Measurements from ENCODE around the gene CEP164. TPM values are rescaled to one million over a fixed set of nuclear protein-coding genes. Genes with fewer than 3 reads are reported as not detected.
"Not testable (repeated sequence)": the region's sequence is repeated elsewhere in the genome, so short reads cannot be mapped to it uniquely, and the experiment has no call there.

CEP164 gene
- total and polyA plus RNA-seq, 2 experiments from 2014 or later: 13.9 to 23.8 TPM

DNA sequence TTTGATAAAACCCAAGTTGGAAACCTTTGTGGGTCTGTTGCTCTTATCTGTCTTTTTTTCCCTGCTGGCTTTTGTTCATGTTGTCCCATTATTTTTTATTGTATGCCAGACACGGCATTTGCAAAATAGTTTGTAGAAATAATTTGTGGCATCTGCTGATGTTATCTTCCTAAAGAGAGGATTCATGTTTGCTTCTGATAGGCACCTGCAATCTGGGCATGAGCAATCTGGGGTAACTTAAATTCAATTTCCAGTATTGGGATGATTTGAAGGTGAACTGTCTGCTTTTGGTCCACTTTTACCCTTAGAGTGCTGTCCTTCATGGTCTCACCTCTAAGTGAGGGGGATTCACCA is 126.9 kb downstream of the CEP164 start:
- Histone ChIP-seq H4K20me1 (replicated peaks; ENCODE audit: insufficient read depth) (no peaks in the 10 kb centered on the region), H3K36me3 (ENCODE audit: insufficient read depth) (no peaks in the 10 kb centered on the region), H3F3A (replicated peaks; ENCODE audit: low read depth) (no peaks in the 10 kb centered on the region), H3K27ac (ENCODE audit: low read depth) (no peak overlapping the region), H3K9me2 (ENCODE audit: insufficient read depth) (no peaks in the 10 kb centered on the region), H2AFZ (no peak overlapping the region), H3K4me2 (no peak overlapping the region), H3K79me2 (replicated peaks; ENCODE audit: insufficient read depth) (no peaks in the 10 kb centered on the region), H3K27me3 (ENCODE audit: insufficient read depth) (no peaks in the 10 kb centered on the region), H3K4me1 (ENCODE audit: insufficient read depth) (no peaks in the 10 kb centered on the region), H3K4me3 (no peak overlapping the region)
- TF ChIP-seq, protein P1, sequence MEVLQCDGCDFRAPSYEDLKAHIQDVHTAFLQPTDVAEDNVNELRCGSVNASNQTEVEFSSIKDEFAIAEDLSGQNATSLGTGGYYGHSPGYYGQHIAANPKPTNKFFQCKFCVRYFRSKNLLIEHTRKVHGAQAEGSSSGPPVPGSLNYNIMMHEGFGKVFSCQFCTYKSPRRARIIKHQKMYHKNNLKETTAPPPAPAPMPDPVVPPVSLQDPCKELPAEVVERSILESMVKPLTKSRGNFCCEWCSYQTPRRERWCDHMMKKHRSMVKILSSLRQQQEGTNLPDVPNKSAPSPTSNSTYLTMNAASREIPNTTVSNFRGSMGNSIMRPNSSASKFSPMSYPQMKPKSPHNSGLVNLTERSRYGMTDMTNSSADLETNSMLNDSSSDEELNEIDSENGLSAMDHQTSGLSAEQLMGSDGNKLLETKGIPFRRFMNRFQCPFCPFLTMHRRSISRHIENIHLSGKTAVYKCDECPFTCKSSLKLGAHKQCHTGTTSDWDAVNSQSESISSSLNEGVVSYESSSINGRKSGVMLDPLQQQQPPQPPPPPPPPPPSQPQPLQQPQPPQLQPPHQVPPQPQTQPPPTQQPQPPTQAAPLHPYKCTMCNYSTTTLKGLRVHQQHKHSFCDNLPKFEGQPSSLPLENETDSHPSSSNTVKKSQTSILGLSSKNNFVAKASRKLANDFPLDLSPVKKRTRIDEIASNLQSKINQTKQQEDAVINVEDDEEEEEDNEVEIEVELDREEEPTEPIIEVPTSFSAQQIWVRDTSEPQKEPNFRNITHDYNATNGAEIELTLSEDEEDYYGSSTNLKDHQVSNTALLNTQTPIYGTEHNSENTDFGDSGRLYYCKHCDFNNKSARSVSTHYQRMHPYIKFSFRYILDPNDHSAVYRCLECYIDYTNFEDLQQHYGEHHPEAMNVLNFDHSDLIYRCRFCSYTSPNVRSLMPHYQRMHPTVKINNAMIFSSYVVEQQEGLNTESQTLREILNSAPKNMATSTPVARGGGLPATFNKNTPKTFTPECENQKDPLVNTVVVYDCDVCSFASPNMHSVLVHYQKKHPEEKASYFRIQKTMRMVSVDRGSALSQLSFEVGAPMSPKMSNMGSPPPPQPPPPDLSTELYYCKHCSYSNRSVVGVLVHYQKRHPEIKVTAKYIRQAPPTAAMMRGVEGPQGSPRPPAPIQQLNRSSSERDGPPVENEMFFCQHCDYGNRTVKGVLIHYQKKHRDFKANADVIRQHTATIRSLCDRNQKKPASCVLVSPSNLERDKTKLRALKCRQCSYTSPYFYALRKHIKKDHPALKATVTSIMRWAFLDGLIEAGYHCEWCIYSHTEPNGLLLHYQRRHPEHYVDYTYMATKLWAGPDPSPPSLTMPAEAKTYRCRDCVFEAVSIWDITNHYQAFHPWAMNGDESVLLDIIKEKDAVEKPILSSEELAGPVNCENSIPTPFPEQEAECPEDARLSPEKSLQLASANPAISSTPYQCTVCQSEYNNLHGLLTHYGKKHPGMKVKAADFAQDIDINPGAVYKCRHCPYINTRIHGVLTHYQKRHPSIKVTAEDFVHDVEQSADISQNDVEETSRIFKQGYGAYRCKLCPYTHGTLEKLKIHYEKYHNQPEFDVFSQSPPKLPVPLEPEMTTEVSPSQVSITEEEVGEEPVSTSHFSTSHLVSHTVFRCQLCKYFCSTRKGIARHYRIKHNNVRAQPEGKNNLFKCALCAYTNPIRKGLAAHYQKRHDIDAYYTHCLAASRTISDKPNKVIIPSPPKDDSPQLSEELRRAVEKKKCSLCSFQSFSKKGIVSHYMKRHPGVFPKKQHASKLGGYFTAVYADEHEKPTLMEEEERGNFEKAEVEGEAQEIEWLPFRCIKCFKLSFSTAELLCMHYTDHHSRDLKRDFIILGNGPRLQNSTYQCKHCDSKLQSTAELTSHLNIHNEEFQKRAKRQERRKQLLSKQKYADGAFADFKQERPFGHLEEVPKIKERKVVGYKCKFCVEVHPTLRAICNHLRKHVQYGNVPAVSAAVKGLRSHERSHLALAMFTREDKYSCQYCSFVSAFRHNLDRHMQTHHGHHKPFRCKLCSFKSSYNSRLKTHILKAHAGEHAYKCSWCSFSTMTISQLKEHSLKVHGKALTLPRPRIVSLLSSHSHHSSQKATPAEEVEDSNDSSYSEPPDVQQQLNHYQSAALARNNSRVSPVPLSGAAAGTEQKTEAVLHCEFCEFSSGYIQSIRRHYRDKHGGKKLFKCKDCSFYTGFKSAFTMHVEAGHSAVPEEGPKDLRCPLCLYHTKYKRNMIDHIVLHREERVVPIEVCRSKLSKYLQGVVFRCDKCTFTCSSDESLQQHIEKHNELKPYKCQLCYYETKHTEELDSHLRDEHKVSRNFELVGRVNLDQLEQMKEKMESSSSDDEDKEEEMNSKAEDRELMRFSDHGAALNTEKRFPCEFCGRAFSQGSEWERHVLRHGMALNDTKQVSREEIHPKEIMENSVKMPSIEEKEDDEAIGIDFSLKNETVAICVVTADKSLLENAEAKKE (CRISPR knock-in tag; IDR thresholded peaks at IDR 0.05): no peak
- no peak for TF ChIP-seq CREB1 (CRISPR knock-in tag; IDR thresholded peaks at IDR 0.05; ENCODE audit: low read depth)
- TF ChIP-seq STAT1 (IDR thresholded peaks at IDR 0.05; ENCODE audit: unreplicated experiment): no peak
- H3K36me3 Mint-ChIP-seq (ENCODE audit: low read depth): no peaks in the 10 kb centered on the region
- peaks cover 5% of the 10 kb centered on the region for H3K27me3 Mint-ChIP-seq (ENCODE audit: insufficient read depth, low read depth, poor library complexity)
- no peak for DNase-seq (ENCODE audit: low spot score)
- H3K4me1 Mint-ChIP-seq: no peaks in the 10 kb centered on the region; the same call in 2 of the 3 replicates
- no peak for ATAC-seq
- peaks cover 6% of the 10 kb centered on the region for H3K9me3 Mint-ChIP-seq
- no peak overlapping the region for H3K4me3 Mint-ChIP-seq
- H3K27ac Mint-ChIP-seq: no peak overlapping the region

DNA sequence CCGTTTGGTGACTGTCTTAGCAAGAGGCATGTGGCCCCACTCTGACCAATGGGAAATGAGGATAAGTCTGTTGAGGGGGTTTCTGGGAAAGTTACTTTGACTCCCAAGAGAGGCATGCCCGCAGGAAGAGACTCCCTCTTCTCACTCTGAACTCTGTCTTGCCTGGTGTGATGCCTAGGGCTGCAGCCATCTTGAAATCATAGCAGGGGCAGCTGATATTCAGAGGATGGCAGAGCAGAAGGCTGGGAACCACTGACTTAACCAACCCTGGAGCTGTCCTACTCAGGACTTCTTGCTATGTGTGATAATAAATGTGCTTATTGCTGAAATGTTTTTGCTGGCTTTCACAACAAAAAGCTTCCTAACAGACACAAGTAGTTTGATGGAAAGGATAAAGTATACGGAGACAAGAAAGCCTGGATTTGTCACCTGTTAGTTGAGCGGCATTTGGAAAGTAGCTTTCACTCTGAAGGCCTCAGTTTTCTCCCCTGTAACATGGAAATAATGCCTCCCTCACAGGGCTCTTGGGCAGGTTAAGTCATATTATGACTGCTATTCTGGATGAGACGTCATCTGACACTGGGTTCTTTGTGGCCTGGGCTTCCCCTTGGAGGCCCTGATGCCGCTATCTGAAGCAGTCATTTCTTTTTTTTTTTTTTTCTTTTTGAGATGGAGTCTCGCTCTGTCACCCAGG is 128.5 kb downstream of the CEP164 start:
- TF ChIP-seq JUNB (IDR thresholded peaks at IDR 0.05; ENCODE audit: unreplicated experiment): no peak
- TF ChIP-seq, protein P2, sequence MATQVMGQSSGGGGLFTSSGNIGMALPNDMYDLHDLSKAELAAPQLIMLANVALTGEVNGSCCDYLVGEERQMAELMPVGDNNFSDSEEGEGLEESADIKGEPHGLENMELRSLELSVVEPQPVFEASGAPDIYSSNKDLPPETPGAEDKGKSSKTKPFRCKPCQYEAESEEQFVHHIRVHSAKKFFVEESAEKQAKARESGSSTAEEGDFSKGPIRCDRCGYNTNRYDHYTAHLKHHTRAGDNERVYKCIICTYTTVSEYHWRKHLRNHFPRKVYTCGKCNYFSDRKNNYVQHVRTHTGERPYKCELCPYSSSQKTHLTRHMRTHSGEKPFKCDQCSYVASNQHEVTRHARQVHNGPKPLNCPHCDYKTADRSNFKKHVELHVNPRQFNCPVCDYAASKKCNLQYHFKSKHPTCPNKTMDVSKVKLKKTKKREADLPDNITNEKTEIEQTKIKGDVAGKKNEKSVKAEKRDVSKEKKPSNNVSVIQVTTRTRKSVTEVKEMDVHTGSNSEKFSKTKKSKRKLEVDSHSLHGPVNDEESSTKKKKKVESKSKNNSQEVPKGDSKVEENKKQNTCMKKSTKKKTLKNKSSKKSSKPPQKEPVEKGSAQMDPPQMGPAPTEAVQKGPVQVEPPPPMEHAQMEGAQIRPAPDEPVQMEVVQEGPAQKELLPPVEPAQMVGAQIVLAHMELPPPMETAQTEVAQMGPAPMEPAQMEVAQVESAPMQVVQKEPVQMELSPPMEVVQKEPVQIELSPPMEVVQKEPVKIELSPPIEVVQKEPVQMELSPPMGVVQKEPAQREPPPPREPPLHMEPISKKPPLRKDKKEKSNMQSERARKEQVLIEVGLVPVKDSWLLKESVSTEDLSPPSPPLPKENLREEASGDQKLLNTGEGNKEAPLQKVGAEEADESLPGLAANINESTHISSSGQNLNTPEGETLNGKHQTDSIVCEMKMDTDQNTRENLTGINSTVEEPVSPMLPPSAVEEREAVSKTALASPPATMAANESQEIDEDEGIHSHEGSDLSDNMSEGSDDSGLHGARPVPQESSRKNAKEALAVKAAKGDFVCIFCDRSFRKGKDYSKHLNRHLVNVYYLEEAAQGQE (IDR thresholded peaks at IDR 0.05; ENCODE audit: unreplicated experiment): no peak
- no peak for TF ChIP-seq CREB1 (CRISPR knock-in tag; IDR thresholded peaks at IDR 0.05; ENCODE audit: low read depth)
- no peaks in the 10 kb centered on the region for H3F3A ChIP-seq (replicated peaks; ENCODE audit: low read depth)
- no peaks in the 10 kb centered on the region for H3K36me3 Mint-ChIP-seq (ENCODE audit: low read depth)
- no peaks in the 10 kb centered on the region for H4K20me1 ChIP-seq (replicated peaks; ENCODE audit: insufficient read depth)
- ATAC-seq: no peak
- no peaks in the 10 kb centered on the region for H3K79me2 ChIP-seq (replicated peaks; ENCODE audit: insufficient read depth)
- no peaks in the 10 kb centered on the region; the same call in 2 of the 3 replicates for H3K4me1 Mint-ChIP-seq
- DNase-seq (ENCODE audit: low spot score): no peak
- H3K4me2 ChIP-seq: no peak overlapping the region
- H3K9me2 ChIP-seq (ENCODE audit: insufficient read depth): no peaks in the 10 kb centered on the region
- H3K27ac ChIP-seq (ENCODE audit: low read depth): no peak overlapping the region
- no peak overlapping the region for H3K4me3 Mint-ChIP-seq
- no peaks in the 10 kb centered on the region for H3K36me3 ChIP-seq (ENCODE audit: insufficient read depth)
- peaks cover 10% of the 10 kb centered on the region for H3K27me3 Mint-ChIP-seq (ENCODE audit: insufficient read depth, low read depth, poor library complexity)
- H3K9me3 Mint-ChIP-seq: peaks cover 6% of the 10 kb centered on the region
- H3K4me3 ChIP-seq: no peak overlapping the region
- no peaks in the 10 kb centered on the region for H3K4me1 ChIP-seq (ENCODE audit: insufficient read depth)
- no peaks in the 10 kb centered on the region for H3K27me3 ChIP-seq (ENCODE audit: insufficient read depth)
- no peak overlapping the region for H3K27ac Mint-ChIP-seq
- no peak overlapping the region for H2AFZ ChIP-seq

DNA sequence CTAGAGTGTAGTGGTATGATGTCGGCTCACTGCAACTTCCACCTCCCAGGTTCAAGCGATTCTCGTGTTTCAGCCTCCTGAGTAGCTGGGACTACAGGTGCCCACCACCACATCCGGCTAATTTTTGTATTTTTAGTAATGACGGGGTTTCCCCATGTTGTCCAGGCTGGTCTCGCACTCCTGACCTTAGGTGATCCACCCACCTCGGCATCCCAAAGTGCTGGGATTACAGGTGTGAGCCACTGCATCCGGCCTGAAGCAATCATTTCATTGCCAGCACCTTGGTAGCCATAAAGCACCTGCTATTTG is 129.0 kb downstream of the CEP164 start:
- H3K36me3 ChIP-seq (ENCODE audit: insufficient read depth); H3K9me3 Mint-ChIP-seq; ATAC-seq: not testable (repeated sequence)

More for the DNA sequence above, 129.0 kb downstream of the CEP164 start:
- not testable (repeated sequence) for H4K20me1 ChIP-seq (replicated peaks; ENCODE audit: insufficient read depth); H3K27ac Mint-ChIP-seq; H3K4me3 Mint-ChIP-seq; H3K27me3 ChIP-seq (ENCODE audit: insufficient read depth); H3K4me2 ChIP-seq; H3F3A ChIP-seq (replicated peaks; ENCODE audit: low read depth); H2AFZ ChIP-seq; H3K4me1 Mint-ChIP-seq; H3K4me3 ChIP-seq; H3K4me1 ChIP-seq (ENCODE audit: insufficient read depth); DNase-seq (ENCODE audit: low spot score); H3K36me3 Mint-ChIP-seq (ENCODE audit: low read depth); H3K27ac ChIP-seq (ENCODE audit: low read depth); H3K79me2 ChIP-seq (replicated peaks; ENCODE audit: insufficient read depth); H3K9me2 ChIP-seq (ENCODE audit: insufficient read depth)
- peaks cover 14% of the 10 kb centered on the region for H3K27me3 Mint-ChIP-seq (ENCODE audit: insufficient read depth, low read depth, poor library complexity)
